Heart left ventricle (tissue), 13 donors: ENCODE data around the gene EMILIN3.
A peak's percentile ranks its signal among the peaks of the same experiment; 100 is the strongest.

ENCODE experiments used
- POLR2A ChIP-seq, 2 donors: fragments of 450-650 bp; IDR thresholded peaks; one replicate each; pipeline ENCODE4 v1.6.1; 2017; ENCODE audit warnings: antibody characterized with exemption in 2 of 2, mild to moderate bottlenecking in 2 of 2, moderate library complexity in 2 of 2
- TF ChIP-seq, protein P1 (sequence below), 12 donors: fragments of 200-600 bp; sonication (generic) in 4 of 12; IDR thresholded peaks; one replicate each; pipeline versions ENCODE4 v1.5.0 to v1.8.0; 2018 to 2022; ENCODE audit warnings: antibody characterized with exemption in 12 of 12, mild to moderate bottlenecking in 5 of 12
- donor health status: ischemic (EF 13 %, LVEDD 7.1; RV severe dilation, severe dysfunction).
- donor health status: DM: no; HTN: yes; CAD: no.
- donor health status: DM: no; HTN: no; CAD: no.
- donor health status: ischemic (EF 25% LVEDD 6.9; RV normal size, moderate dysfunction).
- donor health status: ischemic (EF 25% LVEDD 5.7; RV mildly dilated, moderate dysfunction).
- donor health status: ischemic (EF 35%, LVEDD 5.7; RV mildly dilated, moderate dysfunction).
- donor health status: nonischemic (EF 11% LVEDD 7.7; RV severe dilation, severe dysfunction).
- donor health status: DM: yes; HTN: yes; CAD: no.
- donor health status: PGD.
- donor health status: ischemic (EF 29% LVEDD 5.4; RV normal size, mild dysfunction).
- donor health status: nonischemic (EF 23%, LVEDD 6.1; RV moderate dilation, normal function).

DNA sequence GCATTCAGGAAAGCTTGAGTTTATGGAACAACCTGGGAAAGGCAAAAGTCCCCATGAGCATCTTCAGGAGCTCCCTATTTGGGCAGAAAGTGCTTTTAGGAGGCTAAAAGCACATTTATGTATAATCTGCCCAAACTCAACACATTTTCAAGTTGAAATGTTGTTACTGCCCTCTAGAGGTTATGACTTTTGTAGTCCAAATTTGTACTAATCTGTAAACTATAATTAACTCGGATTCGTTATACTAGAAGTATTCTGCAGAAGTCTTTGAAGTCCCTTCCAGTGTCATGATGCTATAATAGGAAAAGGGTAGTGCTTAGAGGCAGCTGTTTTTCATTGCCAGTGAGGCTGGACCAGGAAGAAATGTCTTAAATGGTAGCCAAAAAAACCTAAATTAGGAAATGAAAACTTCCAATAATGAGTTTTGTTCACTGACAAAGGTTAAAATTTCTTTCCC lies 44.8 kb upstream of the EMILIN3 start:
- TF ChIP-seq, protein P1, sequence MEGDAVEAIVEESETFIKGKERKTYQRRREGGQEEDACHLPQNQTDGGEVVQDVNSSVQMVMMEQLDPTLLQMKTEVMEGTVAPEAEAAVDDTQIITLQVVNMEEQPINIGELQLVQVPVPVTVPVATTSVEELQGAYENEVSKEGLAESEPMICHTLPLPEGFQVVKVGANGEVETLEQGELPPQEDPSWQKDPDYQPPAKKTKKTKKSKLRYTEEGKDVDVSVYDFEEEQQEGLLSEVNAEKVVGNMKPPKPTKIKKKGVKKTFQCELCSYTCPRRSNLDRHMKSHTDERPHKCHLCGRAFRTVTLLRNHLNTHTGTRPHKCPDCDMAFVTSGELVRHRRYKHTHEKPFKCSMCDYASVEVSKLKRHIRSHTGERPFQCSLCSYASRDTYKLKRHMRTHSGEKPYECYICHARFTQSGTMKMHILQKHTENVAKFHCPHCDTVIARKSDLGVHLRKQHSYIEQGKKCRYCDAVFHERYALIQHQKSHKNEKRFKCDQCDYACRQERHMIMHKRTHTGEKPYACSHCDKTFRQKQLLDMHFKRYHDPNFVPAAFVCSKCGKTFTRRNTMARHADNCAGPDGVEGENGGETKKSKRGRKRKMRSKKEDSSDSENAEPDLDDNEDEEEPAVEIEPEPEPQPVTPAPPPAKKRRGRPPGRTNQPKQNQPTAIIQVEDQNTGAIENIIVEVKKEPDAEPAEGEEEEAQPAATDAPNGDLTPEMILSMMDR (IDR thresholded peaks at IDR 0.05), result peak; percentile 30 to 68 (median 58)
- TF ChIP-seq POLR2A (IDR thresholded peaks at IDR 0.05), result no peak
